H9 (cell line): ENCODE results near the gene CYP27A1. TPM values are rescaled to one million over a fixed set of nuclear protein-coding genes. Genes with fewer than 3 reads are reported as not detected.

Experiments used
- DNase-seq: peaks from one replicate; pipeline ENCODE4 v3.0.0-alpha.2; 2017
- H2AFZ ChIP-seq: one replicate; pipeline ENCODE4 v1.6.1; 2013; ENCODE audit warnings: mild to moderate bottlenecking, low read length, control low read depth, moderate library complexity
- H2AK5ac ChIP-seq: 2 replicates; pipeline ENCODE4 v1.6.1; 2013; ENCODE audit warnings: low read length, control low read depth, mixed read lengths; ENCODE audit not compliant: insufficient read length
- H2BK120ac ChIP-seq: one replicate; pipeline ENCODE4 v1.6.1; 2013; ENCODE audit warnings: low read depth, mild to moderate bottlenecking, low read length, control low read depth, inconsistent platforms; ENCODE audit not compliant: poor library complexity, severe bottlenecking
- H2BK12ac ChIP-seq: 2 replicates; pipeline ENCODE4 v1.6.1; 2013; ENCODE audit warnings: low read length, control low read depth, mixed read lengths, low read depth; ENCODE audit not compliant: insufficient read length
- H2BK15ac ChIP-seq: 2 replicates; pipeline ENCODE4 v1.6.1; 2013; ENCODE audit warnings: low read depth, low read length, control low read depth
- H2BK20ac ChIP-seq: one replicate; pipeline ENCODE4 v1.6.1; 2013; ENCODE audit warnings: low read depth, mild to moderate bottlenecking, low read length, control low read depth, inconsistent platforms; ENCODE audit not compliant: poor library complexity, severe bottlenecking
- H2BK5ac ChIP-seq: 2 replicates; pipeline ENCODE4 v1.6.1; 2013; ENCODE audit warnings: low read length, control low read depth, mixed read lengths; ENCODE audit not compliant: insufficient read length
- H3K14ac ChIP-seq: 2 replicates; pipeline ENCODE4 v1.6.1; 2013; ENCODE audit warnings: low read length, control low read depth; ENCODE audit not compliant: insufficient read depth
- H3K18ac ChIP-seq: 2 replicates; pipeline ENCODE4 v1.6.1; 2013; ENCODE audit warnings: low read depth, mild to moderate bottlenecking, mixed read lengths, low read length, control low read depth; ENCODE audit not compliant: insufficient read length
- H3K23ac ChIP-seq: 2 replicates; pipeline ENCODE4 v1.6.1; 2013; ENCODE audit warnings: low read length, control low read depth, mixed read lengths, low read depth; ENCODE audit not compliant: insufficient read length
- H3K23me2 ChIP-seq: 2 replicates; pipeline ENCODE4 v1.6.1; 2013; ENCODE audit warnings: low read depth, mild to moderate bottlenecking, mixed read lengths, low read length, control low read depth; ENCODE audit not compliant: insufficient read length, poor library complexity, severe bottlenecking
- H3K27ac ChIP-seq: 2 replicates; pipeline ENCODE4 v1.5.1; 2013; ENCODE audit warnings: low read length, control low read depth, mixed read lengths, low read depth; ENCODE audit not compliant: insufficient read length
- H3K27me3 ChIP-seq: 2 replicates; pipeline ENCODE4 v1.6.1; 2013; ENCODE audit warnings: low read length, control low read depth, inconsistent platforms; ENCODE audit not compliant: insufficient read depth
- H3K4ac ChIP-seq: 2 replicates; pipeline ENCODE4 v1.6.1; 2013; ENCODE audit warnings: low read depth, mild to moderate bottlenecking, control low read depth, inconsistent platforms, low read length, moderate library complexity
- H3K4me1 ChIP-seq: 2 replicates; pipeline ENCODE4 v1.6.1; 2013; ENCODE audit warnings: low read length, control low read depth, inconsistent platforms; ENCODE audit not compliant: insufficient read depth
- H3K4me2 ChIP-seq: 2 replicates; pipeline ENCODE4 v1.6.1; 2013; ENCODE audit warnings: low read length, control low read depth, mixed read lengths; ENCODE audit not compliant: insufficient read length, insufficient read depth
- H3K56ac ChIP-seq: 2 replicates; pipeline ENCODE4 v1.6.1; 2013; ENCODE audit warnings: low read depth, mild to moderate bottlenecking, mixed read lengths, low read length, control low read depth; ENCODE audit not compliant: insufficient read length
- H3K79me1 ChIP-seq: 2 replicates; pipeline ENCODE4 v1.6.1; 2013; ENCODE audit warnings: low read depth, mild to moderate bottlenecking, moderate library complexity, low read length, control low read depth, inconsistent platforms; ENCODE audit not compliant: insufficient read depth, poor library complexity, severe bottlenecking
- H3K79me2 ChIP-seq: 2 replicates; pipeline ENCODE4 v1.6.1; 2013; ENCODE audit warnings: low read length, control low read depth, inconsistent platforms; ENCODE audit not compliant: insufficient read depth
- H3K9ac ChIP-seq: 2 replicates; pipeline ENCODE4 v1.6.1; 2013; ENCODE audit warnings: low read length, control low read depth, mixed read lengths; ENCODE audit not compliant: insufficient read length; ENCODE audit errors: extremely low read depth
- H3K9me3 ChIP-seq: one replicate; pipeline ENCODE4 v1.6.1; 2013; ENCODE audit warnings: low read depth, low read length, inconsistent platforms; ENCODE audit not compliant: control insufficient read depth
- H3T11ph ChIP-seq: one replicate; pipeline ENCODE4 v1.6.1; 2013; ENCODE audit warnings: mild to moderate bottlenecking, low read length, control low read depth, inconsistent platforms
- H4K20me1 ChIP-seq: one replicate; pipeline ENCODE4 v1.6.1; 2013; ENCODE audit not compliant: control insufficient read depth, insufficient read length, insufficient read depth
- H4K5ac ChIP-seq: 2 replicates; pipeline ENCODE4 v1.6.1; 2013; ENCODE audit warnings: low read depth, mild to moderate bottlenecking, mixed read lengths, low read length, control low read depth; ENCODE audit not compliant: insufficient read length
- H4K8ac ChIP-seq: replicated peaks from 2 replicates; pipeline ENCODE4 v1.6.1; 2013; ENCODE audit warnings: low read length, control low read depth, mixed read lengths, low read depth; ENCODE audit not compliant: insufficient read length
- H4K91ac ChIP-seq: 2 replicates; pipeline ENCODE4 v1.6.1; 2013; ENCODE audit warnings: low read depth, mild to moderate bottlenecking, moderate library complexity, mixed read lengths, low read length, control low read depth; ENCODE audit not compliant: insufficient read length
- H3K27ac Mint-ChIP-seq, 3 experiments: 2 replicates in 2 of 3; 3 replicates in 1 of 3; pipeline ENCODE4 v1.8.0; 2020 to 2021; ENCODE audit warnings: mixed read lengths in 3 of 3, mild to moderate bottlenecking in 1 of 3, moderate library complexity in 1 of 3
- H3K27me3 Mint-ChIP-seq: 2 replicates; pipeline ENCODE4 v1.8.0; 2021; ENCODE audit warnings: low read depth, mild to moderate bottlenecking, moderate library complexity, mixed read lengths
- H3K36me3 Mint-ChIP-seq, 3 experiments: 2 replicates in 2 of 3; 3 replicates in 1 of 3; pipeline ENCODE4 v1.8.0; 2020 to 2021; ENCODE audit warnings: low read depth in 3 of 3, mixed read lengths in 3 of 3; ENCODE audit not compliant: insufficient read depth in 1 of 3
- H3K4me1 Mint-ChIP-seq, 2 experiments: 2 replicates each; pipeline ENCODE4 v1.8.0; 2020; ENCODE audit warnings: mixed read lengths in 2 of 2
- H3K4me3 Mint-ChIP-seq, 2 experiments: 2 replicates in 1 of 2; 3 replicates in 1 of 2; pipeline ENCODE4 v1.8.0; 2020 to 2021; ENCODE audit warnings: mild to moderate bottlenecking in 2 of 2, mixed read lengths in 2 of 2, moderate library complexity in 1 of 2
- H3K9me3 Mint-ChIP-seq, 2 experiments: 2 replicates in 1 of 2; 3 replicates in 1 of 2; pipeline ENCODE4 v1.8.0; 2020; ENCODE audit warnings: mild to moderate bottlenecking in 2 of 2, mixed read lengths in 2 of 2, moderate library complexity in 1 of 2
- WGBS: extraction: QIAGEN DNeasy Blood & Tissue Kit; methylation state at CpG from one replicate; pipeline ENCODE4 v1.1.7; 2013; ENCODE audit warnings: missing lambda C conversion rate, low lambda C conversion rate, mixed read lengths; ENCODE audit not compliant: insufficient read length; ENCODE audit errors: extremely low coverage; 5-methylcytosine and 5-hydroxymethylcytosine counted together
- total RNA-seq: library from RNA; stranded (reverse); gene quantifications from 2 replicates; pipeline ENCODE4 v1.2.1, GENCODE V29; 2021
- TF ChIP-seq, protein P1 (sequence below): fragments of 200-600 bp; sonication (generic); conservative IDR thresholded peaks from 3 replicates; pipeline ENCODE4 v1.8.0; 2021; ENCODE audit warnings: antibody characterized with exemption, mild to moderate bottlenecking

The CYP27A1 gene
- total RNA-seq, 1 experiment from 2014 or later, result 3.1 TPM

DNA sequence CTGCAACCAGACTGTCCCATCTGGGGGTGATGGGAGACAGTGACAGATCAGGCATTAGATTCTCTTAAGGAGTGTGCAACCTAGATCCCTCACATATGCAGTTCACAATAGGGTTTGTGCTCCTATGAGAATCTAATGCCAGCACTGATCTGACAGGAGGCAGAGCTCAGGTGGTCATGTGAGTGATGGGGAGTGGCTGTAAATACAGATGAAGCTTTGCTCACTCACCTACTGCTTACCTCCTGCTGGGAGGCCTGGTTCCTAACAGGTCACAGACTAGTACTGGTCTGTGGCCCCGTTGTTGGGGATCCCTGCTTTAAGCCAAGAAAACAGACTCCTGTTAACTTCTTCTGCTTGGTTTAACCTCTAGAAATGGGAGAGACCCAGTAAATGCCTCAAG is 3.2 kb downstream of the CYP27A1 start:
- Histone ChIP-seq H3K27me3 (peaks cover 4% of the 10 kb centered on the region; the same call in 1 of the 2 replicates), H2BK12ac (no peak overlapping the region), H2BK5ac (no peak overlapping the region), H3K23me2 (peaks cover 14% of the 10 kb centered on the region), H2BK120ac (no peak overlapping the region), H2AFZ (no peak overlapping the region), H4K5ac (no peak overlapping the region), H2AK5ac (no peak overlapping the region), H3K9me3 (no peaks in the 10 kb centered on the region), H3K4me2 (no peak overlapping the region), H3K4me1 (no peaks in the 10 kb centered on the region), H2BK20ac (no peak overlapping the region), H3K18ac (no peak overlapping the region), H2BK15ac (no peak overlapping the region), H4K91ac (no peak overlapping the region), H4K8ac (no peak overlapping the region), H3K9ac (no peak overlapping the region), H3T11ph (no peak overlapping the region), H3K23ac (no peak overlapping the region), H3K79me1 (no peaks in the 10 kb centered on the region), H3K56ac (no peak overlapping the region), H3K4ac (no peak overlapping the region), H3K27ac (no peak overlapping the region), H3K79me2 (no peaks in the 10 kb centered on the region), H4K20me1 (no peaks in the 10 kb centered on the region), H3K14ac (no peak overlapping the region)
- TF ChIP-seq, protein P1, sequence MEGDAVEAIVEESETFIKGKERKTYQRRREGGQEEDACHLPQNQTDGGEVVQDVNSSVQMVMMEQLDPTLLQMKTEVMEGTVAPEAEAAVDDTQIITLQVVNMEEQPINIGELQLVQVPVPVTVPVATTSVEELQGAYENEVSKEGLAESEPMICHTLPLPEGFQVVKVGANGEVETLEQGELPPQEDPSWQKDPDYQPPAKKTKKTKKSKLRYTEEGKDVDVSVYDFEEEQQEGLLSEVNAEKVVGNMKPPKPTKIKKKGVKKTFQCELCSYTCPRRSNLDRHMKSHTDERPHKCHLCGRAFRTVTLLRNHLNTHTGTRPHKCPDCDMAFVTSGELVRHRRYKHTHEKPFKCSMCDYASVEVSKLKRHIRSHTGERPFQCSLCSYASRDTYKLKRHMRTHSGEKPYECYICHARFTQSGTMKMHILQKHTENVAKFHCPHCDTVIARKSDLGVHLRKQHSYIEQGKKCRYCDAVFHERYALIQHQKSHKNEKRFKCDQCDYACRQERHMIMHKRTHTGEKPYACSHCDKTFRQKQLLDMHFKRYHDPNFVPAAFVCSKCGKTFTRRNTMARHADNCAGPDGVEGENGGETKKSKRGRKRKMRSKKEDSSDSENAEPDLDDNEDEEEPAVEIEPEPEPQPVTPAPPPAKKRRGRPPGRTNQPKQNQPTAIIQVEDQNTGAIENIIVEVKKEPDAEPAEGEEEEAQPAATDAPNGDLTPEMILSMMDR, result no peak
- Mint-ChIP-seq H3K27ac (no peak overlapping the region), H3K4me3 (no peak overlapping the region), H3K36me3 (0 out of 7 replicates have a peak, but pooled peaks cover 0 to 1% (median 0%) of the 10 kb centered on the region in 3 experiments), H3K27me3 (peaks cover 42% of the 10 kb centered on the region), H3K9me3 (no peaks in the 10 kb centered on the region), H3K4me1 (peaks cover 11 to 20% of the 10 kb centered on the region in 2 experiments)
- WGBS, result no CpG with 5 or more reads among the region's 1 CpG
- DNase-seq, result no peak
